GM19238 (cell line): ENCODE measurements around the gene MLPH.

Experiments
- DNase-seq: peaks from one replicate; pipeline ENCODE4 v3.0.0; 2011; ENCODE audit warnings: low spot score; ENCODE audit not compliant: insufficient read length

MLPH gene

DNA sequence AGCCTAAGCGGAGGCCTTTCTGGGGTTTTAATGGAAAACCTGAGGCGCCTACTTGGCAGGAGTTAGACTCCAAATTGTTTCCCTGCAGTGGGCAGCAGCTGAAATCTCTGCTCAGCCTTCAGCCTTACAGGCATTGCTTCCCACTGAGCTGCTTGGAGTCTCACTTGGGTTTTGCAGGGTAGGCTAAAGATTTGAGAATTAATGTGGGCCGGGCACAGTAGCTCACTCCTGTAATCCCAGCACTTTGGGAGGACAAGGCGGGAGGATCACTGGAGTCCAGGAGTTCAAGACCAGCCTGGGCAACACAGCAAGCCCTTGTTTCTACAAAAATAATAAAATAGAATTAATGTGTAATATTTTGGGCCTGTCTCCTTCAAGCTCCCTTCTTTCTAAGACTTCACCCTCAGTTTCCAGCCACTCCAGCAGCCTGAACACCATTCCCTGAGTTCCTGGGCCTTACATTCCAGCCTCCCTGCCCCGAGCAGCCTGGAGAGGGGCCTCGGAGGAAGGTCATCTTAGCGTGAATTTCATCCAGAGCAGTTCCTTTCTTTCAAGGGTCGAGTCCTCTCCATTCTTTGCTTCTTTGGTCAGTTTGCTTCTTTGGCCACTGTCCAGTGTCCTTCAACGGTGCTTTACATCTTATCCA is 112.5 kb downstream of the MLPH start:
- no peak for DNase-seq

DNA sequence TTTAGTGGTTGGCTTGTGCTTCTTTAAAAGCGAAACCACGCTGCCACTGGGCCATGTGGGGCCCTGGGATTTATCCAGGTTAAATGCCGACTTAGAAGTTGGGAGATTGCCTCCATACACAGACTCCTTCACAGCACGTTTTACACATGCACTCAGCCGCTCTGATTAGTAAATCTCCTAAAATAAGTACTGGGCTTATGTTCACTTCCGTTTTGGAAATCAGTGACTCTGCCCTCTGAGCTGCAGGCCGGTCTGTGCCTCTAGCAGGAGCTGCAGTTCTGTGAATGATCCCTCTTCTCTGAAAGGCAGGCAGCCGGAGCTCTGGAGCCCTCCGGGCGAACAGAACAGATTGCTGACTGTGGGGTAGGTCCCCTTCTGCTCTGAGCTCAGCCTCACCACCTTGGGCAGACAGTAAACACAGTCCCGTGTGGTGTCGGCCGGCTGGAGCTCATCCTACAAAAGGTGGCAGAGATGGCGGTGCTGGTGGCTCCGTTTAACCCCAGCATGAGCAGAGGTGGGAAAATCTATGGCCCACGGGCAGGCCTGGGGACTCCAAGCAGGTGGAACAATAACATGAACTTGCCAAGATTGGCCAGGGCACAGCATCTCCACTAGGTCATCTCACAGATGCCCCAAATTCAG is 113.3 kb downstream of the MLPH start:
- DNase-seq = no peak

DNA sequence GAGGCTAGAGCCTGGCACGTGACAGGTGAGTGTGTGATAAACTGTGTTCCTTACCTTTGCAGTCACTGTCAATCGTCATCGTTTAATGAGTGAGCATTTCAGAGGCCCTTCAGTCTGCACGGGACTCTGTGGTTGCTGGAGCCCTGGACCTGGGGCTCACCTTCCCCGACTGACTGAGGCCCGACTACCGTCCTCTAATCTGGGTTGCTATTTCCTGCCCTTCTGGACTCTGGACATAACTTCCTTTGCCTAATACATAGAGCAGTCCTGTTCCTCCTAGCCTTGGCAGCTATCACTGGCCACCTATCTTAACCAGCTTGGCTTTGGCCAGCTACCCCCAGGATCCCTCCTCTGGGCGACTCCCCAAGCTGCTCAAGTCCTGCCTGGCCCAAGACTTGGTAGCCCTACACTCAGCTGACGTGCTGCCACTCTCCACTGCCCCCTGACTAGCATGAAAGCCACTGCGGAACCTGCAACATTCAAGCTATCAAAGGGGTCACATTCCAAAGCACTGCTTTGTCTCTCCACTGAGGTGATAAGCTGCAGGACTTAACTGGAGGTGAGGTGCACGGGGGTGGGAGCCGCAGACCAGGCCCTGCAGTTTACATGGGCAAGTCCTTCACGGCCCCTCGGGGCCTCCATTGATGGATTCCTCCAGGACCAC is 114.5 kb downstream of the MLPH start:
- DNase-seq = no peak

DNA sequence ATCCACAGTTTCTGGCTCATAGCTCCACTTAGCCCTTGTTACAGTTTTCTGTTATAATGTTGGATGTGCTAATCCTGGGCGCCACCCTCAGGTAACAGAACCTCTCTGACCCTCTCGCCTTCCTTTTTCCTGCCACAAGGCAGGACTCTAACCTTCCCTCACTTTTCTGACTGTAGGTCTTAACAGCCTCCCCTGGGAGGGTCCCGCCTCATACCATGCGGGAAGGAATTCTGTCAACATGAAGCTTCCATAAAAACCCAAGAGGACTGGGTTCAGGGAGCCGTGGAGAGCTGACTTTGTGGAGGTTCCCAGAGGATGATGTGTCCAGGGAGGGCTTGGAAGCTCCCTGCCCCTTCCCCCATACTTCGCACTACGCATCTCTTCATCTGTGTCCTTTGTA is 115.4 kb downstream of the MLPH start:
- no peak for DNase-seq

DNA sequence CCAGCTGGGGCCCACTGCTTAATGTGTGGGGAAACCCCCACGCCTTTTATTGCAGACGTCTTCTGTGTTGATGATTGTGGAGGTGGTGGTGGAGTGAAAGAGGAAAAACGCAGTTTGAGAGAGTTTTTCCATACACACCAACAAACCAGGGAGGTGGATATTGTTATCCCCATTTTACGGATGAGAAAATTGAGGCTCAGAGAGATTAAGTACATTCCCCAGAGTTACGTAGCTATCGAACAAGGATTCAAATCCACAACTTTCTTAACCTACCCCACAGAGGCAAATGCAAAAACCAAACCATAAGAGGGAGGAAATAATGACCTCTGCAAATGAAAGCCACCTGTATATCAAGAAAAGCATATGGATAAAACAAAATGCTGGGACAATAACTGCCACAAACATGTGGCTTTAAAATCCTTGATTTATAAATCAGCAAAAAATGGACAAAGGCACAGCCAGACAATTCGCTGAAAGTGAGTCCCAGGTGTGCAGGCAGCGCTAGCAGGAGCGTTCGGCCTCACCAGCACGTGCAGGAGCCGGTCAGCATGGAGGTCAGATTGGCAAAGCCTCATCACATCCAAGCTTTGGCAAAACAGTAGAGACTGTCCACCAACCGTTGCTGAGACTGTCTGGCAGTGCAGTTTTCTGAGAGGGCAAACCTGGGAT is 116.1 kb downstream of the MLPH start:
- DNase-seq = no peak

DNA sequence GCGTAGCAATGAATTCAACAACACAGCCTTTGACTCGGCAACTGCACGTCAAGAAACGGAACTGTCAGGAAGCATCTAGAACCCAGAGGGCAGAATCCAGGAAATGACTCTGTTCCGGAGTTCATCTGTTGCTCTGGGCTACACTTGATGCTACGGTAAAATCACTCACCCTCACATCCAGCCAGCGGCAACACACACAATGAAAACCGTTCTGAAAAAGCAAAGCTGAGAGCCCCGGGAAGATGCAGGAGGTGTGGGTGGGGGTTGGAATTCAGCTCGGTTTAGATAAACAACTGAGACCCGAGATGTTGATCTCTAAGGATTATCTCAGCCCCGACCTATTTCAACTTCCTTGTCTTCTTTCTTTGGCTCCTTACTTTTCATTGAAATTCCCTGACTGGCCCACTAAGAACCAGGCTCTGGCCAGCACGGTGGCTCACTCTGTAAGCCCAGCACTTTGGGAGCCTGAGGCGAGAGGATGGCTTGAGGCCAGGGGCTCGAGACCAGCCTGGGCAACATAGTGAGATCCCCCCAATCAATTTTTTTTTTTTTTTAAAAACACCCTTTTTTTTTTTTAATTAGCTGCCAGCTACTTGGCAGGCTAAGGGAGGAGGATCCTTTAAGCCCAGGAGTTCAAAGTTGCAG is 116.8 kb downstream of the MLPH start:
- peak; percentile 53 for DNase-seq

DNA sequence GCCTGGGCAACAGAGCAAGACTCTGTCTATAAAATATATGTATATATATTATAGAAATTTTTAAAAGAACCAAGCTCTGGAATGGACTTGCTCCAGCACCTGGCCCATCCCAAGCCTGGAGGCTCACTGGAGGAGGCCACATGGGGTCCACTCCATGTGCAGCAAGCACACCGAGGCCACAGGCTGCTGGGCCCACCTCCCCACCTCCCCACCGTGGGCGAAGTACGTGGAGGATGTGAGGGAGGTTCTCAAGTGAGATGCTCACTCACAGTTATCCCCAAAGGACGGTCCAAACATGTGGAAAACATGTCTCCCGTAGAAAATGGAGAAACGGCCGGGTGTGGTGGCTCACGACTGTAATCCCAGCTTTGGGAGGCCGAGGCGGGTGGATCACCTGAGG is 117.3 kb downstream of the MLPH start:
- no peak for DNase-seq
